NCI-H2107 treated with DMSO at 0.1 percent for 48 hours (cell line): ENCODE measurements around the gene EXD1.

Experiments used
- DNase-seq: peaks from one replicate; lab custom pipeline; 2025; ENCODE audit not compliant: unreplicated experiment; lab: John Stamatoyannopoulos, UW

EXD1 gene

GRCh38 chr15:41233367-41233771 lies 2.8 kb upstream of the EXD1 start:
- no peak for DNase-seq

GRCh38 chr15:41231422-41232226 lies 1.1 kb upstream of the EXD1 start:
- DNase-seq = no peak

GRCh38 chr15:41230345-41230649 lies 260 bp downstream of the EXD1 start:
- no peak for DNase-seq

GRCh38 chr15:41219381-41219780 lies 11.2 kb downstream of the EXD1 start:
- no peak for DNase-seq

- no peak for DNase-seq
These were observed 11.7 kb downstream of the EXD1 start for GRCh38 chr15:41218851-41219250.

- DNase-seq = no peak
These were observed 14.8 kb downstream of the EXD1 start for GRCh38 chr15:41215708-41216107.

- DNase-seq = no peak
These were observed 22.7 kb downstream of the EXD1 start for GRCh38 chr15:41207687-41208448.

GRCh38 chr15:41205315-41205714 lies 25.2 kb downstream of the EXD1 start:
- DNase-seq = no peak

GRCh38 chr15:41203395-41203794 lies 27.2 kb downstream of the EXD1 start:
- no peak for DNase-seq

GRCh38 chr15:41199470-41199869 lies 31.1 kb downstream of the EXD1 start:
- DNase-seq = no peak

GRCh38 chr15:41194444-41194843 lies 36.1 kb downstream of the EXD1 start:
- DNase-seq = no peak

GRCh38 chr15:41183581-41183980 lies 47.0 kb downstream of the EXD1 start:
- DNase-seq = no peak

- no peak for DNase-seq
These were observed 48.3 kb downstream of the EXD1 start for GRCh38 chr15:41182266-41182665.

- DNase-seq = no peak
These were observed 50.3 kb downstream of the EXD1 start for GRCh38 chr15:41180206-41180789.

- no peak for DNase-seq
These were observed 60.8 kb downstream of the EXD1 start for GRCh38 chr15:41169781-41170180.

- no peak for DNase-seq
These were observed 61.5 kb downstream of the EXD1 start for GRCh38 chr15:41169086-41169485.

GRCh38 chr15:41161736-41162135 lies 68.8 kb downstream of the EXD1 start:
- no peak for DNase-seq

- no peak for DNase-seq
These were observed 69.2 kb downstream of the EXD1 start for GRCh38 chr15:41161336-41161735.

- no peak for DNase-seq
These were observed 69.8 kb downstream of the EXD1 start for GRCh38 chr15:41160639-41161315.

GRCh38 chr15:41154412-41154811 lies 76.1 kb downstream of the EXD1 start:
- no peak for DNase-seq

GRCh38 chr15:41153733-41154132 lies 76.8 kb downstream of the EXD1 start:
- DNase-seq = no peak
